IPS DF 19.7 (cell line): ENCODE results near the gene PCDHB5.
"Not testable (repeated sequence)": the region's sequence is repeated elsewhere in the genome, so short reads cannot be mapped to it uniquely, and the experiment has no call there.

ENCODE experiments used
- DNase-seq: peaks from one replicate; pipeline ENCODE4 v3.0.0-alpha.2; 2013; ENCODE audit warnings: low read depth, low spot score

PCDHB5 gene

GRCh38 chr5:141135030-141135717, at the start of gene PCDHB5:
PCDHB5 (plus strand) TSS chr5:141135206; CDS start chr5:141135435, 229 bp downstream.
- DNase-seq = no peak

GRCh38 chr5:141094481-141095262, 40.3 kb upstream of the PCDHB5 start, which contains the start of gene PCDHB2:
PCDHB2 (plus strand) TSS chr5:141094615; CDS start chr5:141094791, 176 bp downstream.
- DNase-seq = peak; percentile 82

- no peak for DNase-seq
Observed at GRCh38 chr5:141095263-141095641, 39.8 kb upstream of the PCDHB5 start.

GRCh38 chr5:141096181-141096580, 38.8 kb upstream of the PCDHB5 start:
- DNase-seq = not testable (repeated sequence)

- DNase-seq = not testable (repeated sequence)
Observed at GRCh38 chr5:141096586-141096985, 38.4 kb upstream of the PCDHB5 start.

GRCh38 chr5:141100243-141100805, 34.7 kb upstream of the PCDHB5 start, which contains the start of gene PCDHB3:
PCDHB3 (plus strand) TSS chr5:141100473; CDS start chr5:141100650, 177 bp downstream.
- peak; percentile 42 for DNase-seq

GRCh38 chr5:141101059-141101458, 33.9 kb upstream of the PCDHB5 start:
- no peak for DNase-seq

GRCh38 chr5:141102070-141102469, 32.9 kb upstream of the PCDHB5 start:
- DNase-seq = not testable (repeated sequence)

GRCh38 chr5:141102471-141102870, 32.5 kb upstream of the PCDHB5 start:
- DNase-seq = not testable (repeated sequence)

- no peak for DNase-seq
Observed at GRCh38 chr5:141105350-141105749, 29.7 kb upstream of the PCDHB5 start.

GRCh38 chr5:141119250-141119649, 15.8 kb upstream of the PCDHB5 start:
- DNase-seq = no peak

- DNase-seq = no peak
Observed at GRCh38 chr5:141121563-141121962, 13.4 kb upstream of the PCDHB5 start, which contains the start of gene PCDHB4. PCDHB4 (plus strand) TSS chr5:141121818; CDS start chr5:141121999, 181 bp downstream.

- no peak for DNase-seq
Observed at GRCh38 chr5:141121985-141122384, 13.0 kb upstream of the PCDHB5 start.

- not testable (repeated sequence) for DNase-seq
Observed at GRCh38 chr5:141123396-141124135, 11.4 kb upstream of the PCDHB5 start.

GRCh38 chr5:141127305-141127704, 7.7 kb upstream of the PCDHB5 start:
- DNase-seq = no peak

- no peak for DNase-seq
Observed at GRCh38 chr5:141135718-141136266, 786 bp downstream of the PCDHB5 start.

GRCh38 chr5:141137346-141137745, 2.3 kb downstream of the PCDHB5 start:
- DNase-seq = not testable (repeated sequence)

GRCh38 chr5:141149812-141150211, 14.8 kb downstream of the PCDHB5 start, which contains the start of gene PCDHB6:
PCDHB6 (plus strand) TSS chr5:141150057; CDS start chr5:141150258, 201 bp downstream.
- DNase-seq = no peak

GRCh38 chr5:141150224-141150992, 15.4 kb downstream of the PCDHB5 start:
- no peak for DNase-seq

- DNase-seq = no peak
Observed at GRCh38 chr5:141150993-141151325, 16.0 kb downstream of the PCDHB5 start.
